ENCODE data around the gene ZNF236. TPM values are rescaled to one million over a fixed set of nuclear protein-coding genes. Genes with fewer than 3 reads are reported as not detected.
A peak's percentile ranks its signal among the peaks of the same experiment; 100 is the strongest.

The ZNF236 gene
- total and polyA plus RNA-seq, 7 donors: 0.60 to 26.6 (median 18.9) TPM

GRCh38 chr18:76953156-76953555, 130.8 kb downstream of the ZNF236 start:
- H3K4me3 ChIP-seq: peak overlapping the region in 1 of 4 donors; percentile 19
- 30 to 73% methylated on average over 6 of the region's 6 CpGs for WGBS, 2 donors

GRCh38 chr18:76953583-76954233, 131.4 kb downstream of the ZNF236 start:
- H3K27me3 ChIP-seq: no peaks in the 10 kb centered on the region
- TF ChIP-seq POLR2A (IDR thresholded peaks at IDR 0.05) (no peak), EP300 (IDR thresholded peaks at IDR 0.05) (no peak), POLR2AphosphoS5 (IDR thresholded peaks at IDR 0.05) (no peak)
- TF ChIP-seq, protein P1, sequence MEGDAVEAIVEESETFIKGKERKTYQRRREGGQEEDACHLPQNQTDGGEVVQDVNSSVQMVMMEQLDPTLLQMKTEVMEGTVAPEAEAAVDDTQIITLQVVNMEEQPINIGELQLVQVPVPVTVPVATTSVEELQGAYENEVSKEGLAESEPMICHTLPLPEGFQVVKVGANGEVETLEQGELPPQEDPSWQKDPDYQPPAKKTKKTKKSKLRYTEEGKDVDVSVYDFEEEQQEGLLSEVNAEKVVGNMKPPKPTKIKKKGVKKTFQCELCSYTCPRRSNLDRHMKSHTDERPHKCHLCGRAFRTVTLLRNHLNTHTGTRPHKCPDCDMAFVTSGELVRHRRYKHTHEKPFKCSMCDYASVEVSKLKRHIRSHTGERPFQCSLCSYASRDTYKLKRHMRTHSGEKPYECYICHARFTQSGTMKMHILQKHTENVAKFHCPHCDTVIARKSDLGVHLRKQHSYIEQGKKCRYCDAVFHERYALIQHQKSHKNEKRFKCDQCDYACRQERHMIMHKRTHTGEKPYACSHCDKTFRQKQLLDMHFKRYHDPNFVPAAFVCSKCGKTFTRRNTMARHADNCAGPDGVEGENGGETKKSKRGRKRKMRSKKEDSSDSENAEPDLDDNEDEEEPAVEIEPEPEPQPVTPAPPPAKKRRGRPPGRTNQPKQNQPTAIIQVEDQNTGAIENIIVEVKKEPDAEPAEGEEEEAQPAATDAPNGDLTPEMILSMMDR (IDR thresholded peaks at IDR 0.05): no peak
- peaks cover 3 to 57% (median 26%) of the 10 kb centered on the region in 4 donors for H3K36me3 ChIP-seq
- H3K9me3 ChIP-seq: no peaks in the 10 kb centered on the region
- 33 to 74% methylated on average over 12 of the region's 12 CpGs for WGBS, 2 donors
- peak overlapping the region in 1 of 4 donors; percentile 19 for H3K4me3 ChIP-seq
- H3K4me1 ChIP-seq: peaks cover 0 to 18% (median 15%) of the 10 kb centered on the region in 4 donors
- intact Hi-C loops (cut with DNase I): no loop called here
- peak; percentile 87 for DNase-seq
- H3K27ac ChIP-seq: peak overlapping the region; percentile 41 to 74 (median 62)

More at GRCh38 chr18:76953156-76953555, 130.8 kb downstream of the ZNF236 start:
- no peaks in the 10 kb centered on the region for H3K27me3 ChIP-seq
- peaks cover 0 to 18% (median 15%) of the 10 kb centered on the region in 4 donors for H3K4me1 ChIP-seq
- intact Hi-C loops (cut with DNase I): no loop called here
- H3K36me3 ChIP-seq: peaks cover 8 to 57% (median 26%) of the 10 kb centered on the region in 4 donors
- H3K27ac ChIP-seq: peak overlapping the region; percentile 41 to 74 (median 62)
- no peaks in the 10 kb centered on the region for H3K9me3 ChIP-seq
- TF ChIP-seq POLR2AphosphoS5 (IDR thresholded peaks at IDR 0.05): no peak
- TF ChIP-seq POLR2A (IDR thresholded peaks at IDR 0.05): no peak
- no peak for TF ChIP-seq EP300 (IDR thresholded peaks at IDR 0.05)
- TF ChIP-seq, protein P1 (IDR thresholded peaks at IDR 0.05): no peak
- DNase-seq: no peak

GRCh38 chr18:76955524-76956170, 133.3 kb downstream of the ZNF236 start:
- H3K9me3 ChIP-seq: no peaks in the 10 kb centered on the region
- DNase-seq: no peak
- H3K36me3 ChIP-seq: peaks cover 0 to 58% (median 35%) of the 10 kb centered on the region in 4 donors
- H3K4me3 ChIP-seq: no peak overlapping the region
- peaks cover 0 to 26% (median 15%) of the 10 kb centered on the region in 4 donors for H3K4me1 ChIP-seq
- no peaks in the 10 kb centered on the region for H3K27me3 ChIP-seq
- WGBS, 2 donors: 71 to 96% methylated on average over 28 of the region's 28 CpGs
- H3K27ac ChIP-seq: no peak overlapping the region
- intact Hi-C loops (cut with DNase I): no loop called here
- no peak for TF ChIP-seq POLR2A (IDR thresholded peaks at IDR 0.05)
- no peak for TF ChIP-seq POLR2AphosphoS5 (IDR thresholded peaks at IDR 0.05)
- no peak for TF ChIP-seq EP300 (IDR thresholded peaks at IDR 0.05)
- TF ChIP-seq, protein P1 (IDR thresholded peaks at IDR 0.05): no peak

DNA sequence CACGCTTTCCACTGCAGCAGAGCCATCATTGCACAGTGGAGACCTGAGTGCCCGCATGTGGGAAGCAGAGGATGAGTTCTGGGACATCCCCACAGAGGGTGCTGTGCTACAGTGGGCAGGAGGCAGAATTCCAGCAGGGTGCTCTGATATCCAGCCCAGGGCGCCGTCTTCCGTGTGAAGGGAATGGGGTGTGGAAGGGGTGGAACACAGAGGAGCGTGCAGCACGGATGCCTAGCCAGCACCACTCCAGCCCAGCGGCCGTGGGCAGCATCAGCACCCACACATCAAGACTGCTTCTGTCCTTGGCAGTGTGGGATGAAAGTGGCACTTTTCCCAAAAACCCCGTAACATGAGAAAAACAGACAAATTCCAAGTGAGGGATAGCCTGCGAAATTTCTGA, 134.3 kb downstream of the ZNF236 start:
- H3K36me3 ChIP-seq: peaks cover 0 to 68% (median 36%) of the 10 kb centered on the region in 4 donors
- DNase-seq: no peak
- peaks cover 0 to 26% (median 15%) of the 10 kb centered on the region in 4 donors for H3K4me1 ChIP-seq

More for the DNA sequence above, 134.3 kb downstream of the ZNF236 start:
- Histone ChIP-seq H3K9me3 (no peaks in the 10 kb centered on the region), H3K4me3 (no peak overlapping the region), H3K27me3 (no peaks in the 10 kb centered on the region), H3K27ac (no peak overlapping the region)
- intact Hi-C loops (cut with DNase I): no loop called here
- no peak for TF ChIP-seq POLR2A (IDR thresholded peaks at IDR 0.05)
- TF ChIP-seq POLR2AphosphoS5 (IDR thresholded peaks at IDR 0.05): no peak
- TF ChIP-seq EP300 (IDR thresholded peaks at IDR 0.05): no peak
- TF ChIP-seq, protein P1 (IDR thresholded peaks at IDR 0.05): no peak
- WGBS, 2 donors: 96 to 98% methylated on average over 11 of the region's 11 CpGs

Measured in sigmoid colon (tissue), 7 donors.